Ishikawa (cell line): ENCODE results near the gene SPINK9.

Experiments
- CEBPB ChIP-seq: IDR thresholded peaks from 2 replicates; pipeline ENCODE4 v1.6.1; 2012
- CREB1 ChIP-seq: IDR thresholded peaks from 2 replicates; pipeline ENCODE4 v1.6.1; 2012; ENCODE audit warnings: low read depth
- EGR1 ChIP-seq: IDR thresholded peaks from 2 replicates; pipeline ENCODE4 v1.6.1; 2012
- EP300 ChIP-seq: IDR thresholded peaks from 2 replicates; pipeline ENCODE4 v1.6.1; 2012; ENCODE audit warnings: borderline replicate concordance
- FOXM1 ChIP-seq: IDR thresholded peaks from 2 replicates; pipeline ENCODE4 v1.6.1; 2012; ENCODE audit warnings: low read depth, borderline replicate concordance
- NFIC ChIP-seq: IDR thresholded peaks from 2 replicates; pipeline ENCODE4 v1.6.1; 2012
- RAD21 ChIP-seq: IDR thresholded peaks from 2 replicates; pipeline ENCODE4 v1.6.1; 2012; ENCODE audit warnings: low read depth
- TAF1 ChIP-seq: IDR thresholded peaks from 2 replicates; pipeline ENCODE4 v1.6.1; 2012; ENCODE audit warnings: low read depth, mild to moderate bottlenecking
- TCF12 ChIP-seq: IDR thresholded peaks from 2 replicates; pipeline ENCODE4 v1.6.1; 2012; ENCODE audit warnings: low read depth
- TEAD4 ChIP-seq: IDR thresholded peaks from 2 replicates; pipeline ENCODE4 v1.6.1; 2012
- USF1 ChIP-seq: IDR thresholded peaks from 2 replicates; pipeline ENCODE4 v1.6.1; 2012
- YY1 ChIP-seq: IDR thresholded peaks from 2 replicates; pipeline ENCODE4 v1.6.1; 2012; ENCODE audit warnings: low read depth
- ZBTB7A ChIP-seq: IDR thresholded peaks from 2 replicates; pipeline ENCODE4 v1.6.1; 2012; ENCODE audit warnings: low read depth
- TF ChIP-seq, protein P1 (sequence below): IDR thresholded peaks from 2 replicates; pipeline ENCODE4 v1.6.1; 2012
- TF ChIP-seq, protein P2 (sequence below): IDR thresholded peaks from 2 replicates; pipeline ENCODE4 v1.6.1; 2012; ENCODE audit warnings: low read depth, mild to moderate bottlenecking

The SPINK9 gene

GRCh38 chr5:148335259-148335658 lies at the start of gene SPINK9:
TSS of gene SPINK9 (plus strand) at chr5:148335559. CDS start at chr5:148335614, 55 bp downstream.
- TF ChIP-seq FOXM1 (no peak), CREB1 (no peak), YY1 (no peak), RAD21 (no peak), USF1 (no peak), NFIC (no peak), EGR1 (no peak), TAF1 (no peak), EP300 (no peak), CEBPB (no peak), TCF12 (no peak), TEAD4 (no peak), ZBTB7A (no peak)
- TF ChIP-seq, protein P1, sequence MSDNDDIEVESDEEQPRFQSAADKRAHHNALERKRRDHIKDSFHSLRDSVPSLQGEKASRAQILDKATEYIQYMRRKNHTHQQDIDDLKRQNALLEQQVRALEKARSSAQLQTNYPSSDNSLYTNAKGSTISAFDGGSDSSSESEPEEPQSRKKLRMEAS: no peak
- TF ChIP-seq, protein P2, sequence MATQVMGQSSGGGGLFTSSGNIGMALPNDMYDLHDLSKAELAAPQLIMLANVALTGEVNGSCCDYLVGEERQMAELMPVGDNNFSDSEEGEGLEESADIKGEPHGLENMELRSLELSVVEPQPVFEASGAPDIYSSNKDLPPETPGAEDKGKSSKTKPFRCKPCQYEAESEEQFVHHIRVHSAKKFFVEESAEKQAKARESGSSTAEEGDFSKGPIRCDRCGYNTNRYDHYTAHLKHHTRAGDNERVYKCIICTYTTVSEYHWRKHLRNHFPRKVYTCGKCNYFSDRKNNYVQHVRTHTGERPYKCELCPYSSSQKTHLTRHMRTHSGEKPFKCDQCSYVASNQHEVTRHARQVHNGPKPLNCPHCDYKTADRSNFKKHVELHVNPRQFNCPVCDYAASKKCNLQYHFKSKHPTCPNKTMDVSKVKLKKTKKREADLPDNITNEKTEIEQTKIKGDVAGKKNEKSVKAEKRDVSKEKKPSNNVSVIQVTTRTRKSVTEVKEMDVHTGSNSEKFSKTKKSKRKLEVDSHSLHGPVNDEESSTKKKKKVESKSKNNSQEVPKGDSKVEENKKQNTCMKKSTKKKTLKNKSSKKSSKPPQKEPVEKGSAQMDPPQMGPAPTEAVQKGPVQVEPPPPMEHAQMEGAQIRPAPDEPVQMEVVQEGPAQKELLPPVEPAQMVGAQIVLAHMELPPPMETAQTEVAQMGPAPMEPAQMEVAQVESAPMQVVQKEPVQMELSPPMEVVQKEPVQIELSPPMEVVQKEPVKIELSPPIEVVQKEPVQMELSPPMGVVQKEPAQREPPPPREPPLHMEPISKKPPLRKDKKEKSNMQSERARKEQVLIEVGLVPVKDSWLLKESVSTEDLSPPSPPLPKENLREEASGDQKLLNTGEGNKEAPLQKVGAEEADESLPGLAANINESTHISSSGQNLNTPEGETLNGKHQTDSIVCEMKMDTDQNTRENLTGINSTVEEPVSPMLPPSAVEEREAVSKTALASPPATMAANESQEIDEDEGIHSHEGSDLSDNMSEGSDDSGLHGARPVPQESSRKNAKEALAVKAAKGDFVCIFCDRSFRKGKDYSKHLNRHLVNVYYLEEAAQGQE: no peak

- no peak for TF ChIP-seq YY1
- TF ChIP-seq CEBPB: no peak
- no peak for TF ChIP-seq TCF12
- TF ChIP-seq RAD21: peak; percentile 26; the same call in 1 of the 2 replicates
These were observed 44.8 kb upstream of the SPINK9 start for GRCh38 chr5:148290271-148291195.

GRCh38 chr5:148297731-148298130 lies 37.6 kb upstream of the SPINK9 start:
- TF ChIP-seq YY1 (no peak), EP300 (no peak), EGR1 (no peak), CREB1 (no peak), TEAD4 (no peak), TCF12 (no peak), RAD21 (no peak), USF1 (no peak)
- TF ChIP-seq, protein P2: no peak

- TF ChIP-seq CEBPB (no peak), RAD21 (no peak), ZBTB7A (no peak), TAF1 (no peak), EP300 (no peak), EGR1 (no peak), TCF12 (no peak), USF1 (no peak), NFIC (no peak), CREB1 (no peak), TEAD4 (no peak), YY1 (no peak), FOXM1 (no peak)
- TF ChIP-seq, protein P1: no peak
- TF ChIP-seq, protein P2: no peak
These were observed 28.9 kb upstream of the SPINK9 start for GRCh38 chr5:148306446-148306845.
